ENCODE data around the gene OR3A3. TPM values are rescaled to one million over a fixed set of nuclear protein-coding genes. Genes with fewer than 3 reads are reported as not detected.
"Not testable (repeated sequence)": the region's sequence is repeated elsewhere in the genome, so short reads cannot be mapped to it uniquely, and the experiment has no call there.

OR3A3 gene
- polyA plus RNA-seq (ENCODE audit: insufficient read length in 3 of 3), result under 1 TPM; 0.03 to 0.12 (median 0.10) TPM
- long read RNA-seq, donor 1, result 0 reads
- long read RNA-seq, donor 2, result 0 reads
- long read RNA-seq, donor 3, result 0 reads
- long read RNA-seq, donor 4, result 0 reads
- long read RNA-seq, donor 5, result 0 reads
- long read RNA-seq, donor 6, result 0 reads
- long read RNA-seq, donor 7, result 0 reads
- long read RNA-seq, donor 8, result 0 reads
- long read RNA-seq, donor 9, result 0 reads
- long read RNA-seq, donor 10, result 0 reads
- long read RNA-seq, donor 11, result 0 reads
- long read RNA-seq, donor 12, result 0 reads
- long read RNA-seq, donor 13, result 0 reads
- long read RNA-seq, donor 14, result 0 reads
- long read RNA-seq, donor 15, result 0 reads
- long read RNA-seq, donor 16, result 0 reads

GRCh38 chr17:3411070-3411469 lies at the start of gene OR3A3:
OR3A3 (plus strand) TSS chr17:3411370.
- DNase-seq, result no peak

- DNase-seq, result not testable (repeated sequence)
Measured at GRCh38 chr17:3371167-3371566, 40.0 kb upstream of the OR3A3 start.

GRCh38 chr17:3378321-3378720 lies 32.8 kb upstream of the OR3A3 start:
- no peak for DNase-seq

- DNase-seq, result no peak
Measured at GRCh38 chr17:3381957-3382356, 29.2 kb upstream of the OR3A3 start.

GRCh38 chr17:3385869-3386816 lies 25.0 kb upstream of the OR3A3 start, which contains the start of gene OR3A2:
OR3A2 (minus strand) TSS chr17:3386308.
- DNase-seq, result no peak

- no peak for DNase-seq
Measured at GRCh38 chr17:3389791-3390190, 21.4 kb upstream of the OR3A3 start.

GRCh38 chr17:3397801-3398200 lies 13.4 kb upstream of the OR3A3 start:
- peak; percentile 4 for DNase-seq

- no peak for DNase-seq
Measured at GRCh38 chr17:3398310-3398709, 12.9 kb upstream of the OR3A3 start, which contains the start of gene OR1E1. OR1E1 (minus strand) TSS chr17:3398410; CDS start chr17:3398410, 0 bp downstream.

- DNase-seq, result no peak
Measured at GRCh38 chr17:3400055-3400454, 11.1 kb upstream of the OR3A3 start.

GRCh38 chr17:3401786-3402185 lies 9.4 kb upstream of the OR3A3 start:
- no peak for DNase-seq

GRCh38 chr17:3403856-3404255 lies 7.3 kb upstream of the OR3A3 start:
- DNase-seq, result not testable (repeated sequence)

- not testable (repeated sequence) for DNase-seq
Measured at GRCh38 chr17:3412216-3412615, 1.0 kb downstream of the OR3A3 start.

GRCh38 chr17:3415610-3416009 lies 4.4 kb downstream of the OR3A3 start:
- peak; percentile 11 for DNase-seq

- no peak for DNase-seq
Measured at GRCh38 chr17:3418222-3418621, 7.1 kb downstream of the OR3A3 start.

- peak; percentile 3 for DNase-seq
Measured at GRCh38 chr17:3433215-3433614, 22.0 kb downstream of the OR3A3 start.

- DNase-seq, result no peak
Measured at GRCh38 chr17:3433741-3434140, 22.6 kb downstream of the OR3A3 start, which contains the start of gene OR1E2. OR1E2 (minus strand) TSS chr17:3433841; CDS start chr17:3433841, 0 bp downstream.

- DNase-seq, result no peak
Measured at GRCh38 chr17:3438368-3438767, 27.2 kb downstream of the OR3A3 start.

- DNase-seq, result no peak
Measured at GRCh38 chr17:3440451-3440850, 29.3 kb downstream of the OR3A3 start.

GRCh38 chr17:3447625-3448024 lies 36.5 kb downstream of the OR3A3 start:
- no peak for DNase-seq

GRCh38 chr17:3448059-3448665 lies 37.0 kb downstream of the OR3A3 start:
- DNase-seq, result no peak

- DNase-seq, result not testable (repeated sequence)
Measured at GRCh38 chr17:3466355-3466754, 55.2 kb downstream of the OR3A3 start.

- no peak for DNase-seq
Measured at GRCh38 chr17:3469529-3469928, 58.4 kb downstream of the OR3A3 start.
